Stimulated activated naive CD8-positive, alpha-beta T cell treated with anti-CD3 and anti-CD28 coated beads, Interleukin-15, Interleukin-2, amounts not matched to agents 100 ng/mL and 50 ng/mL, for 24 hours (primary cell): ENCODE data around the gene CEP72.
"Not testable (repeated sequence)": the region's sequence is repeated elsewhere in the genome, so short reads cannot be mapped to it uniquely, and the experiment has no call there.

Experiments
- H3K27ac Mint-ChIP-seq: one replicate; pipeline ENCODE4 v1.8.0; 2021; ENCODE audit warnings: mild to moderate bottlenecking, mixed read lengths
- H3K27me3 Mint-ChIP-seq: one replicate; pipeline ENCODE4 v1.8.0; 2021; ENCODE audit warnings: mixed read lengths
- H3K36me3 Mint-ChIP-seq: one replicate; pipeline ENCODE4 v1.8.0; 2021; ENCODE audit warnings: low read depth, mixed read lengths
- H3K4me1 Mint-ChIP-seq: one replicate; pipeline ENCODE4 v1.8.0; 2021; ENCODE audit warnings: low read depth, mixed read lengths
- H3K4me3 Mint-ChIP-seq: one replicate; pipeline ENCODE4 v1.8.0; 2021; ENCODE audit warnings: mild to moderate bottlenecking, mixed read lengths
- H3K9me3 Mint-ChIP-seq: one replicate; pipeline ENCODE4 v1.8.0; 2021; ENCODE audit warnings: mixed read lengths

CEP72 gene

GRCh38 chr5:625516-625915, 13.4 kb downstream of the CEP72 start:
- no peak overlapping the region for H3K27ac Mint-ChIP-seq
- H3K27me3 Mint-ChIP-seq = no peaks in the 10 kb centered on the region
- H3K4me3 Mint-ChIP-seq = no peak overlapping the region
- H3K36me3 Mint-ChIP-seq = peaks cover 50% of the 10 kb centered on the region
- H3K9me3 Mint-ChIP-seq = no peaks in the 10 kb centered on the region
- H3K4me1 Mint-ChIP-seq = no peaks in the 10 kb centered on the region

- H3K36me3 Mint-ChIP-seq = peaks cover 43% of the 10 kb centered on the region
- no peak overlapping the region for H3K27ac Mint-ChIP-seq
- H3K4me1 Mint-ChIP-seq = no peaks in the 10 kb centered on the region
- no peak overlapping the region for H3K4me3 Mint-ChIP-seq
- H3K27me3 Mint-ChIP-seq = no peaks in the 10 kb centered on the region
- no peaks in the 10 kb centered on the region for H3K9me3 Mint-ChIP-seq
Measured at GRCh38 chr5:626850-627249, 14.7 kb downstream of the CEP72 start.

GRCh38 chr5:627840-628239, 15.7 kb downstream of the CEP72 start:
- no peaks in the 10 kb centered on the region for H3K27me3 Mint-ChIP-seq
- H3K36me3 Mint-ChIP-seq = peaks cover 38% of the 10 kb centered on the region
- no peaks in the 10 kb centered on the region for H3K9me3 Mint-ChIP-seq
- no peak overlapping the region for H3K27ac Mint-ChIP-seq
- no peaks in the 10 kb centered on the region for H3K4me1 Mint-ChIP-seq
- no peak overlapping the region for H3K4me3 Mint-ChIP-seq

GRCh38 chr5:628351-629205, 16.4 kb downstream of the CEP72 start:
- not testable (repeated sequence) for H3K9me3 Mint-ChIP-seq, H3K27me3 Mint-ChIP-seq, H3K4me3 Mint-ChIP-seq, H3K27ac Mint-ChIP-seq, H3K4me1 Mint-ChIP-seq
- H3K36me3 Mint-ChIP-seq = peaks cover 41% of the 10 kb centered on the region

- Mint-ChIP-seq H3K9me3 (no peaks in the 10 kb centered on the region), H3K36me3 (peaks cover 47% of the 10 kb centered on the region), H3K4me3 (no peak overlapping the region), H3K27me3 (no peaks in the 10 kb centered on the region), H3K4me1 (no peaks in the 10 kb centered on the region), H3K27ac (no peak overlapping the region)
Measured at GRCh38 chr5:633501-633955, 21.4 kb downstream of the CEP72 start.

- Mint-ChIP-seq H3K27ac (no peak overlapping the region), H3K36me3 (peaks cover 44% of the 10 kb centered on the region), H3K9me3 (no peaks in the 10 kb centered on the region)
Measured at GRCh38 chr5:634191-634590, 22.1 kb downstream of the CEP72 start.

GRCh38 chr5:635306-636055, 23.3 kb downstream of the CEP72 start:
- H3K27me3 Mint-ChIP-seq = no peaks in the 10 kb centered on the region
- no peak overlapping the region for H3K27ac Mint-ChIP-seq
- H3K9me3 Mint-ChIP-seq = no peaks in the 10 kb centered on the region
- peaks cover 50% of the 10 kb centered on the region for H3K36me3 Mint-ChIP-seq
- no peaks in the 10 kb centered on the region for H3K4me1 Mint-ChIP-seq
- no peak overlapping the region for H3K4me3 Mint-ChIP-seq

More at GRCh38 chr5:634191-634590, 22.1 kb downstream of the CEP72 start:
- no peaks in the 10 kb centered on the region for H3K4me1 Mint-ChIP-seq
- no peak overlapping the region for H3K4me3 Mint-ChIP-seq
- no peaks in the 10 kb centered on the region for H3K27me3 Mint-ChIP-seq

- Mint-ChIP-seq H3K4me1 (no peaks in the 10 kb centered on the region), H3K36me3 (peaks cover 50% of the 10 kb centered on the region), H3K27me3 (no peaks in the 10 kb centered on the region), H3K9me3 (no peaks in the 10 kb centered on the region), H3K27ac (no peak overlapping the region), H3K4me3 (no peak overlapping the region)
Measured at GRCh38 chr5:636951-637350, 24.8 kb downstream of the CEP72 start.

GRCh38 chr5:637581-638450, 25.7 kb downstream of the CEP72 start:
- Mint-ChIP-seq H3K9me3 (no peaks in the 10 kb centered on the region), H3K4me1 (no peaks in the 10 kb centered on the region), H3K4me3 (no peak overlapping the region), H3K27ac (no peak overlapping the region), H3K27me3 (no peaks in the 10 kb centered on the region), H3K36me3 (peaks cover 50% of the 10 kb centered on the region)

GRCh38 chr5:638501-639252, 26.5 kb downstream of the CEP72 start:
- Mint-ChIP-seq H3K4me1 (no peaks in the 10 kb centered on the region), H3K27ac (no peak overlapping the region), H3K27me3 (no peaks in the 10 kb centered on the region), H3K4me3 (no peak overlapping the region), H3K9me3 (no peaks in the 10 kb centered on the region), H3K36me3 (peaks cover 46% of the 10 kb centered on the region)

- H3K27ac Mint-ChIP-seq = no peak overlapping the region
- H3K27me3 Mint-ChIP-seq = no peaks in the 10 kb centered on the region
Measured at GRCh38 chr5:639253-639530, 27.1 kb downstream of the CEP72 start.

GRCh38 chr5:639584-640213, 27.6 kb downstream of the CEP72 start:
- H3K36me3 Mint-ChIP-seq = peaks cover 45% of the 10 kb centered on the region
- no peaks in the 10 kb centered on the region for H3K27me3 Mint-ChIP-seq
- no peak overlapping the region for H3K27ac Mint-ChIP-seq

More at GRCh38 chr5:639253-639530, 27.1 kb downstream of the CEP72 start:
- H3K4me1 Mint-ChIP-seq = peaks cover 2% of the 10 kb centered on the region
- H3K4me3 Mint-ChIP-seq = no peak overlapping the region
- H3K36me3 Mint-ChIP-seq = peaks cover 45% of the 10 kb centered on the region
- H3K9me3 Mint-ChIP-seq = no peaks in the 10 kb centered on the region

GRCh38 chr5:640461-641330, 28.6 kb downstream of the CEP72 start:
- Mint-ChIP-seq H3K4me1 (peaks cover 4% of the 10 kb centered on the region), H3K4me3 (no peak overlapping the region), H3K9me3 (no peaks in the 10 kb centered on the region), H3K27ac (no peak overlapping the region), H3K27me3 (no peaks in the 10 kb centered on the region), H3K36me3 (peaks cover 39% of the 10 kb centered on the region)

More at GRCh38 chr5:639584-640213, 27.6 kb downstream of the CEP72 start:
- H3K4me1 Mint-ChIP-seq = peaks cover 4% of the 10 kb centered on the region
- H3K9me3 Mint-ChIP-seq = no peaks in the 10 kb centered on the region
- H3K4me3 Mint-ChIP-seq = no peak overlapping the region
